Neuronal stem cell (in vitro differentiated cells): ENCODE results near the gene PCGF3.

Experiments
- DNase-seq: peaks from one replicate; pipeline ENCODE4 v3.0.0-alpha.2; 2013; ENCODE audit warnings: low spot score
- H2AFZ ChIP-seq: one replicate; pipeline ENCODE4 v1.6.1; 2013; ENCODE audit warnings: mild to moderate bottlenecking, low read length, inconsistent platforms
- H2AK5ac ChIP-seq: 2 replicates; pipeline ENCODE4 v1.6.1; 2013; ENCODE audit warnings: low read depth, mild to moderate bottlenecking, inconsistent platforms, low read length, moderate library complexity, mixed read lengths
- H2BK120ac ChIP-seq: 2 replicates; pipeline ENCODE4 v1.6.1; 2013; ENCODE audit warnings: low read depth, mild to moderate bottlenecking, inconsistent platforms, low read length, moderate library complexity, mixed read lengths
- H2BK12ac ChIP-seq: one replicate; pipeline ENCODE4 v1.6.1; 2013; ENCODE audit warnings: low read length, inconsistent platforms
- H2BK15ac ChIP-seq: 2 replicates; pipeline ENCODE4 v1.6.1; 2013; ENCODE audit warnings: mild to moderate bottlenecking, low read length, inconsistent platforms, mixed read lengths
- H2BK5ac ChIP-seq: one replicate; pipeline ENCODE4 v1.6.1; 2013; ENCODE audit warnings: inconsistent platforms, mild to moderate bottlenecking, low read length, moderate library complexity
- H3K14ac ChIP-seq: one replicate; pipeline ENCODE4 v1.6.1; 2013; ENCODE audit warnings: low read length, inconsistent platforms
- H3K18ac ChIP-seq: 2 replicates; pipeline ENCODE4 v1.6.1; 2013; ENCODE audit warnings: low read length, inconsistent platforms
- H3K23ac ChIP-seq: 2 replicates; pipeline ENCODE4 v1.6.1; 2013; ENCODE audit warnings: low read depth, mild to moderate bottlenecking, mixed read lengths, low read length, inconsistent platforms; ENCODE audit not compliant: poor library complexity
- H3K27ac ChIP-seq: replicated peaks from 3 replicates; pipeline ENCODE4 v1.5.1; 2013; ENCODE audit warnings: low read length, inconsistent platforms
- H3K27me3 ChIP-seq, 3 experiments: 2 replicates each; pipeline ENCODE4 v1.6.1; 2013; ENCODE audit warnings: low read length in 3 of 3, mild to moderate bottlenecking in 2 of 3, inconsistent platforms in 1 of 3, low read depth in 1 of 3, mixed read lengths in 1 of 3, moderate library complexity in 1 of 3; ENCODE audit not compliant: control insufficient read depth in 3 of 3, insufficient read depth in 3 of 3
- H3K36me3 ChIP-seq, 2 donors: replicated peaks in 1 of 2; 2 replicates each; pipeline ENCODE4 v1.6.1; 2013; ENCODE audit warnings: low read length in 2 of 2; ENCODE audit not compliant: control insufficient read depth in 2 of 2, insufficient read depth in 2 of 2
- H3K4ac ChIP-seq: 2 replicates; pipeline ENCODE4 v1.6.1; 2013; ENCODE audit warnings: inconsistent platforms, mild to moderate bottlenecking, low read length, moderate library complexity
- H3K4me1 ChIP-seq, 2 donors: 1 replicate in 1 of 2; 2 replicates in 1 of 2; pipeline ENCODE4 v1.6.1; 2013; ENCODE audit warnings: low read length in 2 of 2, low read depth in 1 of 2; ENCODE audit not compliant: control insufficient read depth in 2 of 2, insufficient read depth in 1 of 2
- H3K4me2 ChIP-seq: one replicate; pipeline ENCODE4 v1.6.1; 2013; ENCODE audit warnings: mild to moderate bottlenecking, low read length, inconsistent platforms; ENCODE audit not compliant: insufficient read depth, poor library complexity, severe bottlenecking
- H3K4me3 ChIP-seq, 2 donors: 2 replicates each; pipeline ENCODE4 v1.5.1; 2013; ENCODE audit warnings: low read length in 2 of 2, mild to moderate bottlenecking in 2 of 2, inconsistent platforms in 1 of 2, moderate library complexity in 1 of 2
- H3K79me1 ChIP-seq: one replicate; pipeline ENCODE4 v1.6.1; 2013; ENCODE audit warnings: low read depth, mild to moderate bottlenecking, inconsistent platforms, low read length, moderate library complexity
- H3K9ac ChIP-seq: one replicate; pipeline ENCODE4 v1.6.1; 2013; ENCODE audit warnings: mild to moderate bottlenecking, low read depth, low read length, inconsistent platforms; ENCODE audit not compliant: poor library complexity
- H3K9me3 ChIP-seq, 2 donors: replicated peaks in 1 of 2; 2 replicates each; pipeline versions ENCODE3 to v1.6.1; 2013; ENCODE audit warnings: low read length in 2 of 2, mild to moderate bottlenecking in 2 of 2, inconsistent platforms in 1 of 2, low read depth in 1 of 2, mixed read lengths in 1 of 2, moderate library complexity in 1 of 2; ENCODE audit not compliant: control insufficient read depth in 2 of 2, insufficient read depth in 1 of 2
- H4K8ac ChIP-seq: one replicate; pipeline ENCODE4 v1.6.1; 2013; ENCODE audit warnings: low read depth, mild to moderate bottlenecking, inconsistent platforms, low read length, moderate library complexity
- H4K91ac ChIP-seq: one replicate; pipeline ENCODE4 v1.6.1; 2013; ENCODE audit warnings: low read length, low read depth, mild to moderate bottlenecking, inconsistent platforms; ENCODE audit not compliant: poor library complexity
- WGBS, 2 donors: extraction: QIAGEN DNeasy Blood & Tissue Kit; methylation state at CpG; one replicate each; pipeline ENCODE4 v1.1.7; 2013; ENCODE audit warnings: missing lambda C conversion rate in 2 of 2, mixed read lengths in 1 of 2; ENCODE audit not compliant: insufficient read length in 2 of 2, insufficient replicate concordance in 1 of 2; ENCODE audit errors: extremely low coverage in 2 of 2; 5-methylcytosine and 5-hydroxymethylcytosine counted together

Gene PCGF3

GRCh38 chr4:743463-744211 is 38.0 kb downstream of the PCGF3 start:
- Histone ChIP-seq H3K18ac (no peak overlapping the region), H3K4ac (no peak overlapping the region), H3K4me3 (no peak overlapping the region), H2AFZ (no peak overlapping the region), H2BK5ac (no peak overlapping the region), H3K27ac (no peak overlapping the region), H3K79me1 (peaks cover 3% of the 10 kb centered on the region), H3K4me1 (no peaks in the 10 kb centered on the region), H3K36me3 (peaks cover 22 to 67% of the 10 kb centered on the region in 2 donors), H4K91ac (no peak overlapping the region), H3K4me2 (no peak overlapping the region), H3K14ac (no peak overlapping the region), H2BK12ac (peak overlapping the region; percentile 58), H2BK15ac (no peak overlapping the region), H3K9ac (no peak overlapping the region), H2AK5ac (no peak overlapping the region), H3K23ac (no peak overlapping the region), H2BK120ac (no peak overlapping the region), H3K9me3 (no peaks in the 10 kb centered on the region), H4K8ac (no peak overlapping the region), H3K27me3 (no peaks in the 10 kb centered on the region)
- no peak for DNase-seq
- no CpG with 5 or more reads among the region's 22 CpGs for WGBS, 2 donors

DNA sequence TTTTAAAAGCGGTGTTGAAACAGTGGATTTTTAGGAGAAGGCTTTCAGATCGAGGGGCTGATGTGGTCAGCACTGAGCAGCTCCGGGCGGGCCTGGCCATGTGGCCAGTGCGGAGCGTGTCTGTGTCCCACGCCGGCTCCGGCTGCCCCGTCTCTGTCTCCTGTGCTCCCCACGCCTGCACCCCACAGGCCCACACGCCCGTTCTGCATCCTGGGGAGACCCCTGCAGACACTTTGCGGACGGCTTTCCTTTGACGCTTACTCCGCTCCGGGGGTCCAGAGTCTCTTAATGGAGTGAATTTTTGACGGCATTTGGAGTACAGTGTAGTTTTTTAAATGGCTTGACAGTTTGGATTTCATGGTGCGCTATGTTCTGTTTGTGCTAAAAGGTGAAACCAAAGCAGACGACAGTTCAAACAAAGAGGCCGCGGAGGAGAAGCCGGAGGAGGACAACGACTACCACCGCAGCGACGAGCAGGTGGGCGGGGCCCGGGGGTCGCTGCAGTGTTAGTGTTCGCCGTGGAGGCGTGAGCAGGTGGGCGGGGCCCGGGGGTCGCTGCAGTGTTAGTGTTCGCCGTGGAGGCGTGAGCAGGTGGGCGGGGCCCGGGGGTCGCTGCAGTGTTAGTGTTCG is 38.7 kb downstream of the PCGF3 start:
- H3K9me3 ChIP-seq = no peaks in the 10 kb centered on the region
- WGBS, 2 donors = no CpG with 5 or more reads among the region's 44 CpGs
- no peak for DNase-seq
- H3K4me2 ChIP-seq = no peak overlapping the region
- no peak overlapping the region for H2AK5ac ChIP-seq
- no peak overlapping the region for H3K18ac ChIP-seq
- H4K8ac ChIP-seq = no peak overlapping the region
- no peak overlapping the region for H3K27ac ChIP-seq
- H3K36me3 ChIP-seq = peaks cover 23 to 63% of the 10 kb centered on the region in 2 donors
- H3K4me3 ChIP-seq = no peak overlapping the region
- H2BK12ac ChIP-seq = no peak overlapping the region
- H4K91ac ChIP-seq = no peak overlapping the region
- H3K27me3 ChIP-seq = no peaks in the 10 kb centered on the region
- no peak overlapping the region for H3K14ac ChIP-seq
- H3K23ac ChIP-seq = no peak overlapping the region
- no peak overlapping the region for H2BK120ac ChIP-seq
- H2BK5ac ChIP-seq = no peak overlapping the region
- no peak overlapping the region for H3K4ac ChIP-seq
- H2BK15ac ChIP-seq = no peak overlapping the region
- peaks cover 3% of the 10 kb centered on the region for H3K79me1 ChIP-seq
- H2AFZ ChIP-seq = no peak overlapping the region
- H3K4me1 ChIP-seq = no peaks in the 10 kb centered on the region
- no peak overlapping the region for H3K9ac ChIP-seq

DNA sequence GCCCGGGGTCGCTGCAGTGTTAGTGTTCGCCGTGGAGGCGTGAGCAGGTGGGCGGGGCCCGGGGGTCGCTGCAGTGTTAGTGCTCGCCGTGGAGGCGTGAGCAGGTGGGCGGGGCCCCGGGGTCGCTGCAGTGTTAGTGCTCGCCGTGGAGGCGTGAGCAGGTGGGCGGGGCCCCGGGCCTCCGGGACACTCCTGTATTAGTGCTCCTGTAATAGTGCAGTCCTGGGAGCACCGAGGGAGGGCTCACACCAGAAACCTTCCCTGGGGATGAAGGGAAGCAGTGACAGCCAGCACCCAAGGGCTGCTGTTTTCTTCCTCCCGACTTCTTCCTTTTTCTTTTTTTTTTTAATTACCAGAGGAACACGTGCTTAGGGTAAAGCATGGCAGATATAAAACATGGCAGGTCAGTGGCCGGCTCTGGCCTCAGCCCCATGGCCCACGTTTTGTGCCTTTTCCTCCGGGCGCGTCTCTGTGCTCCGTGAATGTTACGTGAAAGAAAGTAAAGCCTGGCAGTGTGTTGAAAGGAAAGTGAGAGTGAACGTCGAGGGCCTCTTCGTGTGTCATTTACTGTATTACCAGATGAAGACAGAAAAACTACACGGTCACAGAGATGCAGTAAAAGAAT is 42.0 kb downstream of the PCGF3 start:
- H3K4me1 ChIP-seq = no peaks in the 10 kb centered on the region
- H2AFZ ChIP-seq = no peak overlapping the region
- no peak overlapping the region for H4K91ac ChIP-seq
- H3K27ac ChIP-seq = no peak overlapping the region
- no peak overlapping the region for H3K4ac ChIP-seq
- H2BK15ac ChIP-seq = no peak overlapping the region
- H3K14ac ChIP-seq = no peak overlapping the region
- H3K9ac ChIP-seq = no peak overlapping the region
- no peak overlapping the region for H3K23ac ChIP-seq
- no CpG with 5 or more reads among the region's 34 CpGs for WGBS, 2 donors
- no peak overlapping the region for H2AK5ac ChIP-seq
- H3K9me3 ChIP-seq = no peaks in the 10 kb centered on the region
- no peak overlapping the region for H2BK5ac ChIP-seq
- H2BK12ac ChIP-seq = no peak overlapping the region
- no peak overlapping the region for H3K18ac ChIP-seq
- no peaks in the 10 kb centered on the region for H3K27me3 ChIP-seq
- peaks cover 20 to 66% of the 10 kb centered on the region in 2 donors for H3K36me3 ChIP-seq
- H4K8ac ChIP-seq = no peak overlapping the region
- H3K4me2 ChIP-seq = no peak overlapping the region
- no peak for DNase-seq
- H3K79me1 ChIP-seq = peaks cover 3% of the 10 kb centered on the region
- H3K4me3 ChIP-seq = no peak overlapping the region
- H2BK120ac ChIP-seq = no peak overlapping the region

GRCh38 chr4:748461-748860 is 42.8 kb downstream of the PCGF3 start:
- Histone ChIP-seq H3K4me1 (no peaks in the 10 kb centered on the region), H3K27ac (no peak overlapping the region), H3K36me3 (peaks cover 20 to 65% of the 10 kb centered on the region in 2 donors), H3K23ac (no peak overlapping the region), H3K9me3 (no peaks in the 10 kb centered on the region), H3K79me1 (peaks cover 3% of the 10 kb centered on the region), H2BK15ac (no peak overlapping the region), H3K4ac (no peak overlapping the region), H3K18ac (no peak overlapping the region), H3K27me3 (no peaks in the 10 kb centered on the region), H2BK5ac (no peak overlapping the region), H3K9ac (no peak overlapping the region), H4K8ac (no peak overlapping the region), H4K91ac (no peak overlapping the region), H2AK5ac (no peak overlapping the region), H2AFZ (no peak overlapping the region), H2BK120ac (no peak overlapping the region), H3K4me2 (no peak overlapping the region), H2BK12ac (no peak overlapping the region), H3K4me3 (no peak overlapping the region), H3K14ac (no peak overlapping the region)
- no peak for DNase-seq
- WGBS, 2 donors = no CpG with 5 or more reads among the region's 19 CpGs
